Stimulated activated naive CD8-positive, alpha-beta T cell treated with anti-CD3 and anti-CD28 coated beads, Interleukin-15, Interleukin-2, amounts not matched to agents 100 ng/mL and 50 ng/mL, for 24 hours (primary cell): ENCODE measurements around the gene KNDC1.
"Not testable (repeated sequence)": the region's sequence is repeated elsewhere in the genome, so short reads cannot be mapped to it uniquely, and the experiment has no call there.

Experiments used
- H3K27ac Mint-ChIP-seq: one replicate; pipeline ENCODE4 v1.8.0; 2021; ENCODE audit warnings: mild to moderate bottlenecking, mixed read lengths
- H3K27me3 Mint-ChIP-seq: one replicate; pipeline ENCODE4 v1.8.0; 2021; ENCODE audit warnings: mixed read lengths
- H3K36me3 Mint-ChIP-seq: one replicate; pipeline ENCODE4 v1.8.0; 2021; ENCODE audit warnings: low read depth, mixed read lengths
- H3K4me1 Mint-ChIP-seq: one replicate; pipeline ENCODE4 v1.8.0; 2021; ENCODE audit warnings: low read depth, mixed read lengths
- H3K4me3 Mint-ChIP-seq: one replicate; pipeline ENCODE4 v1.8.0; 2021; ENCODE audit warnings: mild to moderate bottlenecking, mixed read lengths
- H3K9me3 Mint-ChIP-seq: one replicate; pipeline ENCODE4 v1.8.0; 2021; ENCODE audit warnings: mixed read lengths

Gene KNDC1

GRCh38 chr10:133214468-133215410 is 54.7 kb downstream of the KNDC1 start:
- Mint-ChIP-seq H3K27ac (no peak overlapping the region), H3K4me1 (no peaks in the 10 kb centered on the region), H3K27me3 (peaks cover 3% of the 10 kb centered on the region), H3K4me3 (no peak overlapping the region), H3K36me3 (no peaks in the 10 kb centered on the region), H3K9me3 (no peaks in the 10 kb centered on the region)

DNA sequence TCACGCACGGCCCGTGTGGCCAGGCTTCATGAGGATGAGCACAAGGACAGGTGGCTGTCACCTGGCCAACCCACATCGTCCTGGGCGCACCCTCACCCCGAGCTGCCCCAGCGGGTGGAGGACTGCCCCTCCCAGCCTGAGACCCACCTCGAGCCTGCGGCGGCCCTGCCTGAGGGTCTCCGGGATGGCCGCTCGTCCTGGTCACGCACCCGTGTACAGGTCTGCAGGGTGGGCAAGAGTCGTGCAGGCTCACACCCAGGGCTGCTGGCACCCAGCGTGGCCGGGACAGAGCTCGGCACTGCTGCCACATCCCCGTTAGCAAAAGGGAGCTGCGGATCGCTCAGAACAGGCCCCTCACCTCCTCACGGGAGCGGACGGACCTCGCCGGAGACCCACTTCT is 55.6 kb downstream of the KNDC1 start:
- no peaks in the 10 kb centered on the region for H3K9me3 Mint-ChIP-seq
- peaks cover 3% of the 10 kb centered on the region for H3K27me3 Mint-ChIP-seq
- no peaks in the 10 kb centered on the region for H3K36me3 Mint-ChIP-seq
- H3K27ac Mint-ChIP-seq, result no peak overlapping the region
- H3K4me1 Mint-ChIP-seq, result no peaks in the 10 kb centered on the region
- H3K4me3 Mint-ChIP-seq, result no peak overlapping the region

DNA sequence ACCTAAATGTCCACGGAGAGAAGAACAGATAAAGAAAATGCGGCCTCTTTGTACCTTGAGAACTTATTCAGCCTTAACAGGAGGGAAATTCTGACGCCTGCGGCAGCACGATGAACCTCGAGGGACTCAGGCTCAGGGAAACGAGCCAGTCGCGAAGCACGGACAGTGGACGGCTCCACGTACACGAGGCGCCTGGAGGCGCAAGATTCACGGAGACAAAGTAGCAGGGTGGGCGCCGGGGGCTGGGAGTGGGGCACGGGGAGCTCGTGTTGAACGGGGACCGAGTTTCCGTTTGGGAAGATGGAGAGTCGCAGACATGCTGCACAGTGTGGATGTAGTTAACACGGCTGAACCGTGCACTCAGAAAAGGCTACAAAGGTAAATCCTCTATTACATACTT is 56.8 kb downstream of the KNDC1 start:
- no peak overlapping the region for H3K4me3 Mint-ChIP-seq
- H3K4me1 Mint-ChIP-seq, result no peaks in the 10 kb centered on the region
- H3K27ac Mint-ChIP-seq, result no peak overlapping the region
- peaks cover 12% of the 10 kb centered on the region for H3K27me3 Mint-ChIP-seq
- H3K36me3 Mint-ChIP-seq, result no peaks in the 10 kb centered on the region
- H3K9me3 Mint-ChIP-seq, result no peaks in the 10 kb centered on the region

GRCh38 chr10:133217800-133218589 is 58.0 kb downstream of the KNDC1 start:
- Mint-ChIP-seq H3K27ac (no peak overlapping the region), H3K27me3 (peaks cover 12% of the 10 kb centered on the region), H3K36me3 (no peaks in the 10 kb centered on the region), H3K4me1 (no peaks in the 10 kb centered on the region), H3K4me3 (no peak overlapping the region), H3K9me3 (no peaks in the 10 kb centered on the region)

DNA sequence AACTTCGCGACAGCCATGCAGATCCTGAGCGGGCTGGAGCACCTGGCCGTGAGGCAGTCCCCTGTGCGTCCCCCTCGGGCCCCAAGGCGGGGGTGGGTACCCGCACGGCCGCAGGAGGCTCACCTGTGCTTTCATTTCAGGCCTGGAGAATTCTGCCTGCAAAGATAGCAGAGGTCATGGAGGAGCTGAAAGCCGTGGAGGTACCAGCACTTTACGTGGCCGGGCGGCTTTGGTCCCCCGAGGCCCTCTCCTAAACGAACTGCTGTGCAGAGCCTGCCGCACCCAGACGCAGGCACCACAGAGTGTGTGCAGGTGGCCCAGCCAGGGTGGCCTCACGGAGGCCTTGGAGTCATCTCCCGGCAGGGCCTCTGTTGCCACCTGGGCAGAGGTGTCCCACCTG is 58.9 kb downstream of the KNDC1 start:
- Mint-ChIP-seq H3K27ac (no peak overlapping the region), H3K27me3 (peaks cover 12% of the 10 kb centered on the region), H3K4me1 (no peaks in the 10 kb centered on the region), H3K9me3 (no peaks in the 10 kb centered on the region), H3K4me3 (no peak overlapping the region), H3K36me3 (no peaks in the 10 kb centered on the region)

GRCh38 chr10:133219782-133220181 is 59.8 kb downstream of the KNDC1 start:
- Mint-ChIP-seq H3K27ac (no peak overlapping the region), H3K9me3 (no peaks in the 10 kb centered on the region), H3K4me1 (no peaks in the 10 kb centered on the region), H3K36me3 (no peaks in the 10 kb centered on the region), H3K4me3 (no peak overlapping the region), H3K27me3 (peaks cover 12% of the 10 kb centered on the region)

DNA sequence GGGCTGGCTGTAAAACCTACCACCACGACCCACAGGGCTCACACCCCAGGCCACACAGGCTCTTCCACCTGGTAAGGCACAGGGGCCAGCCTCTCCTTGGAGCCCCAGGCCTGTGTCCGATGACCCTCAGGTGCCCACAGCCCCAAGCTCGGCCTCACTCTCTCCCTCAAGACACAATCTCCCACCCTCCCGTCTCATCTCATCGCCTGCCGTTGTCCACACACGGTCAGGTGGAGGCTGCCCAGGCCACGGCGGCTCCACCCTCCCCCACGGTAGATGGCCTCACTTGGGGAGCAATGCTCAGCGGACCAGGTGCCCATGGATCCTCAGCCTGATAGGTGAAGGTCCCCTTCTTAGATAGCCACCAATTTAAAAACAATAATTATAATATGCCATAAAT is 61.3 kb downstream of the KNDC1 start:
- peaks cover 10% of the 10 kb centered on the region for H3K4me1 Mint-ChIP-seq
- H3K27ac Mint-ChIP-seq, result no peak overlapping the region
- no peaks in the 10 kb centered on the region for H3K36me3 Mint-ChIP-seq
- H3K27me3 Mint-ChIP-seq, result peaks cover 15% of the 10 kb centered on the region
- H3K9me3 Mint-ChIP-seq, result no peaks in the 10 kb centered on the region
- H3K4me3 Mint-ChIP-seq, result no peak overlapping the region

DNA sequence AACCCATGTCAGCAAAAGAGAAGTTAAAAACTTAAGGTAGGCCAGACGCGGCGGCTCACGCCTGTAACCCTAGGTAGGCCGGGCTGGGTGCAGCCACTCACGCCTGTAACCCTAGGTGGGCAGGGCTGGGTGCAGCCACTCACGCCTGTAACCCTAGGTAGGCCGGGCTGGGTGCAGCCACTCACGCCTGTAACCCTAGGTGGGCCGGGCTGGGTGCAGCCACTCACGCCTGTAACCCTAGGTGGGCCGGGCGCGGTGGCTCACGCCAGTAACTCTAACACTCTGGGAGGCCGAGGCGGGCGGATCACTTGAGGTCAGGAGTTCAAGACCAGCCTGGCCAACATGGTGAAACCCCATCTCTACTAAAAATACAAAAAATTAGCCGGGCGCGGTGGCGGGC is 61.7 kb downstream of the KNDC1 start:
- H3K27ac Mint-ChIP-seq, result not testable (repeated sequence)

GRCh38 chr10:133224076-133224475 is 64.1 kb downstream of the KNDC1 start:
- peaks cover 17% of the 10 kb centered on the region for H3K4me1 Mint-ChIP-seq
- no peak overlapping the region for H3K4me3 Mint-ChIP-seq
- H3K27me3 Mint-ChIP-seq, result peaks cover 40% of the 10 kb centered on the region
- no peaks in the 10 kb centered on the region for H3K36me3 Mint-ChIP-seq
- H3K27ac Mint-ChIP-seq, result no peak overlapping the region
- H3K9me3 Mint-ChIP-seq, result no peaks in the 10 kb centered on the region

More for the DNA sequence above, 61.7 kb downstream of the KNDC1 start:
- H3K4me3 Mint-ChIP-seq, H3K36me3 Mint-ChIP-seq, H3K9me3 Mint-ChIP-seq: not testable (repeated sequence)
- Mint-ChIP-seq H3K4me1 (peaks cover 14% of the 10 kb centered on the region), H3K27me3 (peaks cover 18% of the 10 kb centered on the region)

GRCh38 chr10:133224756-133225372 is 64.8 kb downstream of the KNDC1 start:
- no peak overlapping the region for H3K27ac Mint-ChIP-seq
- H3K4me3 Mint-ChIP-seq, result no peak overlapping the region
- H3K4me1 Mint-ChIP-seq, result peaks cover 22% of the 10 kb centered on the region
- H3K9me3 Mint-ChIP-seq, result no peaks in the 10 kb centered on the region
- H3K27me3 Mint-ChIP-seq, result peaks cover 45% of the 10 kb centered on the region
- H3K36me3 Mint-ChIP-seq, result no peaks in the 10 kb centered on the region

GRCh38 chr10:133225707-133226191 is 65.7 kb downstream of the KNDC1 start:
- H3K27ac Mint-ChIP-seq, result peak overlapping the region; percentile 55
- no peaks in the 10 kb centered on the region for H3K9me3 Mint-ChIP-seq
- no peaks in the 10 kb centered on the region for H3K36me3 Mint-ChIP-seq
- H3K27me3 Mint-ChIP-seq, result peaks cover 44% of the 10 kb centered on the region
- peaks cover 22% of the 10 kb centered on the region for H3K4me1 Mint-ChIP-seq
- peak overlapping the region; percentile 45 for H3K4me3 Mint-ChIP-seq

DNA sequence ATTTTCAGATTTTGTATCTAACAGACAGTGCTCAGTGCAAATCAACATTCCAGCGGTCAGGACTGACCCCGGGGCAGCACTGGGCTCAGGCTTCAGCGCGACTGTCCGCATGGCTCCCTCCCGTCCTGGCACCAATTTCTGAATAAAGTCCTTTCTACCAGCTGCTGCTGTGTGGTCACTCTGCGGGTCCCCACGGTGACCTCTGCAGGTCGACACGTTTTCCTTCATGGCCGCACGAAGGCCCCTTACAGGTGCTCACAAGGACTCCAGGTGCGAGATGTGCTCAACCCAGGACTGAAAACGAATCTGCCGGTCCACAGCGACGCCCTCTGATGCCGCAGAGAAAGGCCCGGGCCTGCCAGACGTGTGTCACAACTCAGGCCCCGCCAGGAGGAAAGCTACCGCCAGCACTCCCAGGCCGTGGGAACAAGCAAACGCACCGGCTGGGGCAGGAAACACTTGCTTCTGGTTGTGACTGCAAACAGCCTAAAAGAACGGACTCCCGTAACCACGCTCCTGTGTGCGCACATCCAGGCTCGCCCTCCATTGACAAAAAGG is 66.3 kb downstream of the KNDC1 start:
- Mint-ChIP-seq H3K27me3 (peaks cover 41% of the 10 kb centered on the region), H3K36me3 (no peaks in the 10 kb centered on the region), H3K27ac (peak overlapping the region; percentile 55), H3K9me3 (no peaks in the 10 kb centered on the region), H3K4me1 (peaks cover 23% of the 10 kb centered on the region), H3K4me3 (peak overlapping the region; percentile 45)

DNA sequence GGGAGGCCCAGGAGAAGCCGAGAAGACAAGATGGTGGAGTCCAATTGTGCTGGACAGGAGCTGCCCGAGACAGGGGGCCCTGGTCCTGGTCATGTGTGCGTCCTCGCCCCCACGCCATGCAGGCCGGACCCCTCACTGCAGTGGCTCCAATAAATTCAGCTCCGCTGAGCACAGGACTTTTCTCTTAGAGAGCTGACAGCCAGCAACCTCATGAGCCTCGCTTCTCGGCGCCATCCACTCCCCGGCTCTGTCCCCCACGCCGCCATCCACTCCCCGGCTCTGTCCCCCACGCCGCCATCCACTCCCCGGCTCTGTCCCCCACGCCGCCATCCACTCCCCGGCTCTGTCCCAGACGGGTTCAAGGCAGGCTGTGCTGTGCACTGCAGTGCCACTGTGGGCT is 67.2 kb downstream of the KNDC1 start:
- no peaks in the 10 kb centered on the region for H3K36me3 Mint-ChIP-seq
- H3K4me1 Mint-ChIP-seq, result peaks cover 26% of the 10 kb centered on the region
- no peaks in the 10 kb centered on the region for H3K9me3 Mint-ChIP-seq
- H3K27me3 Mint-ChIP-seq, result peaks cover 48% of the 10 kb centered on the region
- no peak overlapping the region for H3K27ac Mint-ChIP-seq
- no peak overlapping the region for H3K4me3 Mint-ChIP-seq

GRCh38 chr10:133229265-133230043 is 69.4 kb downstream of the KNDC1 start:
- H3K27ac Mint-ChIP-seq, result no peak overlapping the region
- H3K4me3 Mint-ChIP-seq, result no peak overlapping the region
- H3K9me3 Mint-ChIP-seq, result no peaks in the 10 kb centered on the region

More at GRCh38 chr10:133229265-133230043, 69.4 kb downstream of the KNDC1 start:
- peaks cover 63% of the 10 kb centered on the region for H3K27me3 Mint-ChIP-seq
- no peaks in the 10 kb centered on the region for H3K36me3 Mint-ChIP-seq
- H3K4me1 Mint-ChIP-seq, result peaks cover 26% of the 10 kb centered on the region
